Activated CD4-positive, alpha-beta T cell treated with anti-CD3 and anti-CD28 coated beads, Interleukin-2, amount 10 ng/mL, durations not matched to agents 24 days and 14 days (primary cell): ENCODE results near the gene HCN2. TPM values are rescaled to one million over a fixed set of nuclear protein-coding genes. Genes with fewer than 3 reads are reported as not detected.

Source experiments
- DNase-seq: peaks from one replicate; pipeline ENCODE4 v3.0.0; 2022
- H3K27ac Mint-ChIP-seq: one replicate; pipeline ENCODE4 v1.8.0; 2022; ENCODE audit warnings: mild to moderate bottlenecking, mixed read lengths
- H3K27me3 Mint-ChIP-seq: one replicate; pipeline ENCODE4 v1.8.0; 2022; ENCODE audit warnings: mixed read lengths
- H3K36me3 Mint-ChIP-seq: one replicate; pipeline ENCODE4 v1.8.0; 2022; ENCODE audit warnings: low read depth, mild to moderate bottlenecking, mixed read lengths
- H3K4me1 Mint-ChIP-seq: one replicate; pipeline ENCODE4 v1.8.0; 2021; ENCODE audit warnings: mixed read lengths
- H3K4me3 Mint-ChIP-seq: one replicate; pipeline ENCODE4 v1.8.0; 2022; ENCODE audit warnings: mild to moderate bottlenecking, moderate library complexity, mixed read lengths
- H3K9me3 Mint-ChIP-seq: one replicate; pipeline ENCODE4 v1.8.0; 2021; ENCODE audit warnings: mixed read lengths
- intact Hi-C: fragments of 100-400 bp; cut with micrococcal nuclease; formaldehyde crosslinking; loops from one replicate; pipeline ENCODE4 v1.15.1; 2023
- total RNA-seq: library from RNA; stranded (reverse); gene quantifications from 2 replicates; pipeline ENCODE4 v1.2.3, GENCODE V29; 2022

The HCN2 gene
- total RNA-seq, 1 donor from 2014 or later: 1.1 TPM

GRCh38 chr19:575527-576506, 13.9 kb upstream of the HCN2 start:
- H3K9me3 Mint-ChIP-seq: no peaks in the 10 kb centered on the region
- no peak overlapping the region for H3K4me3 Mint-ChIP-seq
- peak; percentile 56 for DNase-seq
- intact Hi-C loops: no loop called here
- H3K27ac Mint-ChIP-seq: no peak overlapping the region
- peaks cover 24% of the 10 kb centered on the region for H3K4me1 Mint-ChIP-seq
- no peaks in the 10 kb centered on the region for H3K27me3 Mint-ChIP-seq
- H3K36me3 Mint-ChIP-seq: peaks cover 10% of the 10 kb centered on the region

- Mint-ChIP-seq H3K4me3 (no peak overlapping the region), H3K27me3 (no peaks in the 10 kb centered on the region), H3K36me3 (peaks cover 10% of the 10 kb centered on the region), H3K4me1 (peaks cover 14% of the 10 kb centered on the region), H3K27ac (no peak overlapping the region), H3K9me3 (no peaks in the 10 kb centered on the region)
- intact Hi-C loops: no loop called here
- DNase-seq: no peak
Observed at GRCh38 chr19:576768-577438, 12.8 kb upstream of the HCN2 start.

- no peak overlapping the region for H3K4me3 Mint-ChIP-seq
- no peak overlapping the region for H3K27ac Mint-ChIP-seq
- DNase-seq: peak; percentile 58
- no peaks in the 10 kb centered on the region for H3K9me3 Mint-ChIP-seq
- intact Hi-C loops: no loop called here
- no peaks in the 10 kb centered on the region for H3K27me3 Mint-ChIP-seq
- peaks cover 13% of the 10 kb centered on the region for H3K4me1 Mint-ChIP-seq
- peaks cover 11% of the 10 kb centered on the region for H3K36me3 Mint-ChIP-seq
Observed at GRCh38 chr19:577439-578392, 12.0 kb upstream of the HCN2 start.

GRCh38 chr19:579111-579841, 10.4 kb upstream of the HCN2 start:
- Mint-ChIP-seq H3K36me3 (peaks cover 16% of the 10 kb centered on the region), H3K9me3 (no peaks in the 10 kb centered on the region), H3K4me3 (no peak overlapping the region), H3K4me1 (peaks cover 10% of the 10 kb centered on the region), H3K27me3 (no peaks in the 10 kb centered on the region), H3K27ac (no peak overlapping the region)
- DNase-seq: no peak
- intact Hi-C loops: no loop called here

GRCh38 chr19:579842-580155, 9.9 kb upstream of the HCN2 start:
- H3K4me3 Mint-ChIP-seq: no peak overlapping the region
- H3K4me1 Mint-ChIP-seq: peaks cover 7% of the 10 kb centered on the region
- H3K9me3 Mint-ChIP-seq: no peaks in the 10 kb centered on the region
- intact Hi-C loops: no loop called here
- no peak for DNase-seq
- no peak overlapping the region for H3K27ac Mint-ChIP-seq
- H3K36me3 Mint-ChIP-seq: peaks cover 16% of the 10 kb centered on the region
- no peaks in the 10 kb centered on the region for H3K27me3 Mint-ChIP-seq

- Mint-ChIP-seq H3K9me3 (no peaks in the 10 kb centered on the region), H3K27me3 (no peaks in the 10 kb centered on the region), H3K27ac (no peak overlapping the region), H3K4me3 (no peak overlapping the region), H3K36me3 (peaks cover 15% of the 10 kb centered on the region), H3K4me1 (peaks cover 3% of the 10 kb centered on the region)
- DNase-seq: no peak
- intact Hi-C loops: no loop called here
Observed at GRCh38 chr19:580274-580835, 9.3 kb upstream of the HCN2 start.

GRCh38 chr19:581399-582111, 8.1 kb upstream of the HCN2 start:
- H3K9me3 Mint-ChIP-seq: no peaks in the 10 kb centered on the region
- intact Hi-C loops: no loop called here

GRCh38 chr19:582497-583197, 7.0 kb upstream of the HCN2 start:
- Mint-ChIP-seq H3K9me3 (no peaks in the 10 kb centered on the region), H3K27ac (no peak overlapping the region), H3K27me3 (no peaks in the 10 kb centered on the region), H3K4me1 (peaks cover 2% of the 10 kb centered on the region), H3K36me3 (peaks cover 13% of the 10 kb centered on the region), H3K4me3 (no peak overlapping the region)
- no peak for DNase-seq
- intact Hi-C loops: no loop called here

More at GRCh38 chr19:581399-582111, 8.1 kb upstream of the HCN2 start:
- Mint-ChIP-seq H3K27ac (no peak overlapping the region), H3K36me3 (peaks cover 13% of the 10 kb centered on the region), H3K4me3 (no peak overlapping the region), H3K4me1 (peaks cover 2% of the 10 kb centered on the region), H3K27me3 (no peaks in the 10 kb centered on the region)
- no peak for DNase-seq

- Mint-ChIP-seq H3K27ac (no peak overlapping the region), H3K4me1 (peaks cover 2% of the 10 kb centered on the region), H3K27me3 (peaks cover 2% of the 10 kb centered on the region), H3K4me3 (no peak overlapping the region), H3K36me3 (peaks cover 12% of the 10 kb centered on the region), H3K9me3 (no peaks in the 10 kb centered on the region)
- intact Hi-C loops: no loop called here
- DNase-seq: no peak
Observed at GRCh38 chr19:583198-583967, 6.3 kb upstream of the HCN2 start.

- no peak for DNase-seq
- Mint-ChIP-seq H3K9me3 (no peaks in the 10 kb centered on the region), H3K27ac (no peak overlapping the region), H3K27me3 (peaks cover 3% of the 10 kb centered on the region), H3K4me3 (no peak overlapping the region), H3K36me3 (peaks cover 12% of the 10 kb centered on the region), H3K4me1 (peaks cover 2% of the 10 kb centered on the region)
- intact Hi-C loops: loop anchor here (2.0 kb wide), 1 partner anchor 49 kb away; the partner anchor contains the start of gene POLRMT
Observed at GRCh38 chr19:583968-584239, 5.8 kb upstream of the HCN2 start.

- Mint-ChIP-seq H3K27ac (no peak overlapping the region), H3K36me3 (peaks cover 10% of the 10 kb centered on the region), H3K9me3 (no peaks in the 10 kb centered on the region), H3K27me3 (peaks cover 5% of the 10 kb centered on the region), H3K4me3 (no peak overlapping the region), H3K4me1 (peaks cover 2% of the 10 kb centered on the region)
- intact Hi-C loops: loop anchor here (2.0 to 5.0 kb wide), 2 partner anchors 48 to 148 kb away; partner anchors contain the start of gene POLRMT
- peak; percentile 91 for DNase-seq
Observed at GRCh38 chr19:584240-585001, 5.3 kb upstream of the HCN2 start.
